Putamen (tissue), 1 donor: ENCODE results near the gene RTL1.

Experiments used
- DNase-seq: peaks from one replicate; pipeline ENCODE4 v3.0.0-alpha.2; 2016; ENCODE audit warnings: low spot score

The RTL1 gene

DNA sequence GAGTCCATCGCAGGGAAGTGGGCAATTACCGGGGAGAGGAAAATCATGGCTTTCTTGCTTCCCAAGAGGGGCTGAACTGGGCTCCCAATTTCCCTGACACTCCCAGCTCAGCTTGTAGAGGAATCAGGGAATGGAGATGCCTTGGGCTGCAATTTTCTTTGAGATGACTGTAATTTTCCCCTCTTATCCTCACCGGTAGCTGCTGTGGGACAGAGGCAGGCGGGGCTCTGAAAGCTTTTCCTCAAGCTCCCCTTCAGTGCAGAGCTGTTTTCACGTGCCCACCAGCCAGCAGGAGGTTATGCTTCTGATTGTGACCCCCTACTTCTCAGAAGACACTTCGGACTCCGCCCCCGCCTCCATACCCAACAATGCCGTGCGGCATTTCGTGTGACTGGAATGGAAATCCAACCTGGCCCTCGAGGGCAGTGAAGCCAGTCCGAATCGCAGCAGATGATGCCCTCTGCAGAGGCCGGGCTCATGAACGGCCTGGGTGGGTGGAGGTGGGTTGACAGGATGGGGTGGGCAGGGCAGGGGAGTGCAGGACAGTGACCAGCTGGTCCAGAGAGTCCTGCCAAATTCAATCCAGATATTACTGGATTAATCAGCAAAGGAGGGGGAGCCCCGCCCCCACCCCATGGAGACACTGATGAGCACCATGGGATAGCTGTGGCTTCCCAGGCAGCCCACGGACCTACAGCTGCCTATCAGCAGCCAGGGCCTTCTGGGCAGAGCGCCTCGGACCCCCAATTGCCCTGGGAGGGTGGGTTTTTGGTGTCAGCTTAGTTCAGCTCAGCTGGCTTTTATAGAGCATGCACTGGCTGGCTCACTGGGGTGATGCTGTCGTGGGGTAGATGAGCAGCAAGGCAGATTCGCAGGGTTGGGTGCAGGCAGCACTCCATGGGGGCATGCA is 37.6 kb downstream of the RTL1 start:
- DNase-seq = no peak

DNA sequence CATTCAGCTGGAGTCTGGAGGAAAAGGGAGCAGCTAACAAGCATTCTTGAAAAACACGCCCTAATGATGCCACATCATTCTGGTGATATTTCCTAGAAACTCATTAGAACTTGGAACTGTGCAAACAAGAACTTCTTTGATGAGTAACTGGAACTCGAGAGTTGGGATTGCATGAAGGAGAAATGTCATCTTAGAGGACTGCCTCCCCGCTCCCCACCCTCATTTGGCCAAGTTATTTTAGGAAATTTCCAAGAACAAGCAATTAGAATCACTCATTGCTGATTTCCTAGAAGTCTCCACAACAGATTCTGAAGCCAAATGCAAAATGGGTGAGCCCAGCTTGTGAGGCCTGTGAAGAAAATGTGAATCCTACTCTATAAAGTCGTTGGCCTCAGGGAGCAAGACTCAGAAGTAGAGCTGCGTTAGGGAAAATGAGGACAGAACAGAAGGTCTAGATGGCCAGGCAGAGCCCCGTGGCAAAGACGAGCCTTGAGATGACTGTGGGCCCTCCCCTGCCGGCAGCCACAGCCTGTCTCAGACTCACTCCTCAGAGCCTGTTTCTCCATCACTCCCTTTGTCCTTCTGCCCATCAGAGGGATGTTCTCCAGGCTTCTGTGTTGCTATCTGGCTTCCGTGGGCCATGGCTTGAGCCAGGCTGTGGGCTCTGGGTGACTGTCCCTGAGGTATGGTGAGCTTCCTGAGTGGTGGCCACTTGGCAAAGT is 38.4 kb downstream of the RTL1 start:
- no peak for DNase-seq

DNA sequence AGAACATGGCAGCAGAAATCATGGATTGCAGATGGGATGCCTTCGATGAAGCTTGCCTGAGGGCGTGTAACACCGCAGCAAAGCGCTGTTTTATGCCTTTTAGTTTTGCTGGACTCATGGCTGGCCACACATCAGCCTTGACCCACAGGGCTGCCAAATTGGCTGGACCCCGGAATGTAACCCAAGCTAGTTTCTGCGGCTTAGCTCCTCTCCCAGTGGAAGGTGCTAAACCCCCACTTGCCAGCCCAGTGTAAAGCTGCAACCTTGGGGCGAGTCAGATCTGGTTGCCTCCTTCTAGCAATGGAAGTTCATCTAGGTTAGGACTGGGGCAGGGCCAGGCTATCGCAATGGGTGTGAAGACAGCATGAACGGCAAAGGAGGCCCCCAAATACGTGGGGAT is 39.3 kb downstream of the RTL1 start:
- no peak for DNase-seq

DNA sequence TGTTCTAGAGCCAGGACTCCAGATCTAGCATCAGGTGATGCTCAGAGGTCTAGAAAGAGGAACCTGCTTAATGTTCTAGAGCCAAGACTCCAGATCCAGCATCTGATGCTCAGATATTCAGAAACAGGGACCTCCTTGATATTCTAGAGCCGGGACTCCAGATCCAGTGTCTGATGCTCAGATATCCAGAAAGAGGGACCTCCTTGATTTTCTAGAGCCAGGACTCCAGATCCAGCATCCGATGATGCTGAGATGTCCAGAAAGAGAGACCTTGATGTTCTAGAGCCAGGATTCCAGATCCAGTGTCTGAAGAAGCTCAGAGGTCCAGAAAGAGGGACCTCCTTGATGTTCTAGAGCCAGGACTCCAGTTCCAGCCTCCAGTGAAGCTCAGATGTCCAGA is 40.7 kb downstream of the RTL1 start:
- DNase-seq = no peak

DNA sequence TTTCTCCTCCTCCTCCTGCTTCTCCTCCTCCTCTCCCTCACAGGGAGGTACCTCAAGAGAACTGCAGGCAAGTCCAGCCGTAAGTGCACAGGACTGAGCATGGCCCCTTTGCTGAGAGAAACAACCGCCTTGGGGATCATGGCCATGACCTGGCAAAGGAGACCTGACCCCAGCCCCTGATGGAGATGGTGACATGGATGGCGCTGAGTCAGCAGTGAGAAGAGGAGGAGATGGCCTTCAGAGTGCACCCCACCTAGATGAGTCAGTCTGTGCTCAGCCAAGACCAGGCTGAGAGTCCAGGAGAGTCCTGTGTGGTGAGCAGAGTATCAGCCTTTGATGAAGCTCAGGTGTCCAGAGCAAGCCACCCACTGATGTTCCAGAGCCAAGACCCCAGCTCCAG is 41.2 kb downstream of the RTL1 start:
- no peak for DNase-seq

DNA sequence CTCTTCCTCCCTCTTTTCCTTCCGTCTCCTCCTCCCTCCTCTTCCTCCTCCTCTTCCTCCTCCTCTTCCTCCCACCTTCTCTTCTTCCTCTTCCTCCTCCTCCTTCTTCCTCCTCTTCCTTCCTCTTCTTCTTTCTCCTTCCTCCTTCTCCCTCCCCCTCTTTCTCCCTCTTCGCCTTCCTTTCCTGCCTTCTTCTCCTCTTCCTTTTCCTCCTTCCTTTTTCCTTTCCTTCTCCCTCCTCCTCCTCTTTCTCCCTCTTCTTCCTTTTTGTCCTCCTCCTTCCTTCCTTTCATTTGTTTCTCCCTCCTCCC is 41.6 kb downstream of the RTL1 start:
- DNase-seq = no peak

DNA sequence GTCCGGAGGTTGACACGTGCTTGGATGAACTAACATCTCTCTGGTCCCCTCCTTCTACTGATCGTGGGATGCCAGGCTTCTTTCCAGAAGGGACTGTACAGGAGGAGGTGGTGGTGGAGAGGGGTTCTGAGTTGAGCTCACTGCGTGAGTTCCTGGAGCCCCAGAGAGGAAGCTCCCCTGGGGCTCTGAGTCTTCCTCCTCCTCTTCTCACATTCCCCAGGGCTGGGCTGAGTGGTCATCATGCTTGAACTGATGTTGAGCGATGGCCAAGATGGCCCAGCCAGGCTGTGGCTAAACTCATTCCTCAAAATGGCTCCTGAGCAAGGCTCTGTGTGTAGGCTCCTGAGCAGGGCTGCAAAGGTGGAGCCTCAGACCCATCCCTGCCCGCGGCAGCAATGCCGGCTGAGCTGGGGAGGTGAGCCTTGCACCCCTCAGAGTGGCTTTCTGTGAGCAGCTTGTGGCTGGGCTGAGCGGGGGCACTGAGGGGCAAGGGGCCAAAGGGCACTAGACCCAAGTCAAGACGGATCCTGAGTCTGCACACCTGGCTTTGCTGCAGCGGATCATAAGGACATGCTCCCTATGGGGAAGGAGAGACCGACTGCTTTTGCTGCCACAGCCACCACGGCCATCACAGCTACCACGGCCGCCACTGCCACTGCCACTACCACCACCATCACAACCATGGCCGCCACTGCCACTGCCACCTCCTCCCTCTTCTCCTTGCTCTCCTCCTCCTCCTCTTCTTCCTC is 42.2 kb downstream of the RTL1 start:
- DNase-seq = no peak

DNA sequence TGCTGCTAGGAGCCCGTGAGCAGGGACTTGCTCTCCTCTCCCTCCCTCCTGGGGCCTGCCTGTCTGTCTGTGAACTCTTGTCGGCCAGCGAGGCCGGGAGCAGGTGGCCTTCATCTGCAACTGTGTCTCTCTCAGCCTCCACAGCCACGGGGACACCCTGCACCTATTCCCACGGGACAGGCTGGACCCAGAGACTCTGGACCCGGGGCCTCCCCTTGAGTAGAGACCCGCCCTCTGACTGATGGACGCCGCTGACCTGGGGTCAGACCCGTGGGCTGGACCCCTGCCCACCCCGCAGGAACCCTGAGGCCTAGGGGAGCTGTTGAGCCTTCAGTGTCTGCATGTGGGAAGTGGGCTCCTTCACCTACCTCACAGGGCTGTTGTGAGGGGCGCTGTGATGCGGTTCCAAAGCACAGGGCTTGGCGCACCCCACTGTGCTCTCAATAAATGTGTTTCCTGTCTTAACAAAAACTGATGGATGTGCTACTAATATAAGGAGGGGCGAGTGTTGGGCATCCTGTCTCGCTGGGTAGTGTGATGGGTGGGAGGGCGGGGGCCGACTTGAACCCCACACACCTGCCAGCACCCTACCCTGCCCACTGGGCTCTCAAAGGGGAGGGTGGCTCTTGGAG is 42.9 kb downstream of the RTL1 start:
- no peak for DNase-seq

DNA sequence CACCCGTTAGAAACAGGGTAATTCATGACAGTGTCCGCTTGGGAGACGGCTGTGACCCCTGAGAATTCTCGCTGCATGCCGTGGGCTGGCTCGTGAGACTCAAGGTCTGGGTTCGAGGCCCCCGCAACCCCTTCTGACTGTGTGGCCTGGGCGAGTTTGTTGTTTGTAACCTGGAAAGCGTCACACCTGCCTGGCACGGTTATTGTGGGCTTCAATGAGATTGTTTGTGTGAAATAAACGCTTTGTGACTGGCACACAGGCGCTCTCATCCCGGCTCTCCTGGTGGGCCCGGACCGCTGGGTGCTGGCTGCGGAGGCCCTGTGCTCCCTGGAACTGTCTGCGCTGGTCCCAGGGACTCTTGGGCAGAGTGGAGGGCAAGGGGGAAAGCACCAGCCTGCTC is 43.7 kb downstream of the RTL1 start:
- no peak for DNase-seq

DNA sequence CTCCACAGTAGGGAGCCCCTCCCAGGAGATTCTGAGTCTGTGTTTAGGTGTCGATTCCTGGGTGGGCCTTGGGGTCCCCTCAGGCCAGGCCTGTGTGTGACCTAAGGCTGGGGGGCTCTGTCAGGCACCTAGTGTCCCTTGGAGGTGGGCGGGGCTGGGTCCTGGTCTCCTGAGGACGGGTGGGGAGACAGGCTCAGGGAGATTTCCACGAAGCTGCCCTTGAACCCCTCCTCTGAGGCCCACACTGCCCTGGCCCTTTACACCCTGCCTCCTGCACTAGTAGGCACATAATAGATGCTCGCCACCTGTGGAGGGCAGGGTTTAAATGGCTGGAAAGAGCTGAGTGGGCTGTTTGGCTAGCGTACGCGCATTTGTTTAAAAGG is 44.7 kb downstream of the RTL1 start:
- no peak for DNase-seq

DNA sequence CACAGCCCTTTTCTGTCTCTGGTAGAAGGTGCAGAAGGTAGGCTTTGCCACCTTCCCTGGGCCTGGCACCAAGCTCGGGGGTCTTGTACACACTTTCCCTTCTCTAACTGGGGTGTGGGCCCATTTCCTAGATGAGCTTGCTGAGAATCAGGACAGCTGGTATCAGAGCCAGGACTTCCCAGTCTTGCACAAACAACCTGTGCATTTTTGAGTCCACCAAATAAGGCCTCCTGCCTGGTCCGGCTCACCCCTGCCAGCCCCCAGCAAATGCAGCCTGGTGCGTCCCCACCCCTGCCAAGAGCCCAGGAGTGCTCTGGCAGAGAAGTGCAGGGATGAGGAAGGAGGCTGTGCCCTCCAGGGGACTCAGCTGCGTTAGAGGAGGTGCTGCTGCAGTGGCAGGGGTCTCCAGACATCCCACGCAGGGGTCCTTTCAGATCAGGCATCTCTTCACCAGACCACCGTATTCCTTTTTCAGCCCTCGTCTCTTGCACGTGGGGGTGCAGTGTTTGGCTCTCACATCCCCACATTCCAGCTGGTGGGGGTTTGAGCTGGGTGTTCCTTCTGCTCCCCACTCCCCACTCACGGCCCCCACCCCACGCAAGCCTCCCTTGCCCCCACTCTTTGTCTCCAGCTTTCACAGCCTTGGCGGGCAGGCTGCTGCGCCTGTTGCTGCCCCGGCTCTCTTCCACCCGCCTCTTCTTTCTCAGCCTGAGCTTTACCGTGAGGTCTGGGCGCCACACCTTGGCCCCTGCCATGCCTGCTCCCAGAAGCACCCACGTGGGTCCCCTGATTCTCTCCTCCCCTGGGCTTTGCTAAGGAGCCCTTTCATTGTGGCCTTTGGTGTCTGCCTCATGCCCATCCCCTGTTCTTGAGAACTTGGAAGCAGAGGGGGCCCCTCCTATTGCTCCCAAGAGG is 45.3 kb downstream of the RTL1 start:
- no peak for DNase-seq

DNA sequence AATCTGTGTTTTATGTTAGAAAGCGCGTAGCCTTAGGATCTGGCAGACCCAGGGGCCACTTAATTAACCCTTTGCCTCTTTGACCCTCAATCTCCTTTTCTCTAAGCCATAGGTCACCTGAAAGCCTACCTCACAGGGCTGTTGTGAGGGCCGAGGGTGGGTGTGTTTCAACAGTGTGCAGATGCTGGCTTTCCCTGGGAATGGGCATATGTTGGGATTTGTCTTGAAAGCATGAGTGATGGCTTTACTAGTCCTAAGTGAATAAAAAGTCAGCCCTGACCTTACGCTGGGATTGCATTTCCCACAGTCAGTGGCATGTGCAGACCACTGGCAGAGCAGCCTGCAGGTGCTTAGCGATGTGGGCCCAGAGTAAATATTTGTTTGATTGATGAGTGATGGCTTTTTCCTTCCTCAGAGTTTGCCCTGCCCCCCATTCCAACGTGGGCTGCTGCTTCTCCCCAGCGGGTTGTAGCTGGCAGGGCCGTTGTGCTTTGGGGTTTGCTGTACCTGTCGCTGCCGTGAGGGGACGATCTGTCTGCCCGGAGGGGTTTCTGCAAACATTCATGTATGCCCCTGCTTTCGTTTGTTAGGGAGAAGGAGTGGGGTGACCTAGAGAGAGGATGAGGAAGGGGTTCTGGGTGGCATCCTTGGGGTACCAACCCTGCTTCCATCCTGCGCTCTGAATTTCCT is 46.1 kb downstream of the RTL1 start:
- no peak for DNase-seq

DNA sequence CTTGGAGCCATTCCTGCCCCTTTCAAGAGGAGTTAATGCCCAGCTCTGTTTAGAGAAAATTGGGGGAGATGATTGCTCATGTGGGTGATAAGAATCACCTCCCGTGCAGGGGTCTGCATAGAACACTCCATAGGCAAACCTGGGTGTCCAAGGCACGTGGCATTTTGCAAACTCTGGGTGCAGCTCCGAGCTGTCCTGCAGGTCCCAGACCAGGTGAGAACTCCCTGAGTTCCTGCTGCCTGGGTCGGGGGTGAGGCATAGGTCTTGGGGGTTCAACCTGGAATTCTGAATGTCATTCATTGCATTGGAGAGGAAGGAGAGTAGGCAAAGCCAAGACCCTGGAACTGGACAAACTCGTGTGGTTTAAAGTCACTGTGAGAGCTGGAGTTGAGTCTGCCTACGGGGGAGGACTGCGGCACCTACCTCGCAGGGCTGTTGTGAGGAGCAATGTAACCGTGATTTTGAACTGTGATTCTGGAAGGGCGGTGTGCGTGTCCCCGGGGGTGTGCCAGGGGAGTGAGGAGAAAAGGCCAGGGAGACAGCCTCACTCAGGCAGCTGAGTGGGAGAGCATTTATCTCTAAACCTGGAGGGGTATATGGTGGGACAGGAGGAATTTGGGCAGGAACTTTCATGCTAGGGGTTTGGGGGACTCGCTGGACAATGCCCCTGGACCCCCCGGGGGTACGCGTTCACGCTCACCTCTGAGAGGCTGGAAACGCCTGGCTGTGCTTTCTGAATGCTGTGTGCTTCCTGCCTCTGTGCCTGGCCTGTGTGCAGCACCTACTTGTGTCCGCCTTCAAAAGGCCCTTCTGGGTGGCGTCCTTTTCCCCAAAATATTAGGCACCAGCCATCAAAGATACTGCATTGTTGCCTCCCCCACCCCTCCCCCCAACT is 47.2 kb downstream of the RTL1 start:
- no peak for DNase-seq

DNA sequence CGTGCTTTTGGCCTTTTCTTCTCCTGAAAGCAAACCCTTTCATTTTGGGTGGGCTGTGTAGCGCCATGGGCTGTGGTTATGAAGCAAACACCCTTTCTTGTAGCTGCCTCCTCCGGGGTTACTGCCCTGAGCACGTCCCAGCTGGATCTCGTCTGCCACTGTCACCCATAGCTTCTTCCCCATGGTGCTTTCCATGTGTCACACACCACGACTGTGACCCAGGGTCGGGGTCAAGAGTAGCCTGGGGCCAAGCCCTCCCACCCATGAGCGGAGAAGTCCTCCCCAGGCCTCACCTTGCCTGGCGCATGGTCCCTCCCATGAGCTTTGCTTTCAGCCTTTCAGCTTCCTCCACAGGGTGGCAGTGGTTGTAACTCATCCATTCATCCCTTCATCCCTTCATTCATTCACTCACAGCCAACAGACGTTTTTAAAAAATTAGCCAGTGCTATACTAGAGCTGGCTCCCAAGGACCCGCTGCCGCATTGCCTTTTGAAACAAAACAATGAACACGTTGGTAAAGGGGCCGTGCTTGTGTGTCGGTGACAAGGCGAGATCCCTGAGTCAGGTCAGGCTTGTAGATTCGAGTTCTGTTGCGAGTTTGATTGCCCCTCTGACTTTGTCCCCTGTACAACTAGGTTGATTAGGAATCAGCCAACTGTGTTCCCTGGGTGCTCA is 48.1 kb downstream of the RTL1 start:
- DNase-seq = no peak

DNA sequence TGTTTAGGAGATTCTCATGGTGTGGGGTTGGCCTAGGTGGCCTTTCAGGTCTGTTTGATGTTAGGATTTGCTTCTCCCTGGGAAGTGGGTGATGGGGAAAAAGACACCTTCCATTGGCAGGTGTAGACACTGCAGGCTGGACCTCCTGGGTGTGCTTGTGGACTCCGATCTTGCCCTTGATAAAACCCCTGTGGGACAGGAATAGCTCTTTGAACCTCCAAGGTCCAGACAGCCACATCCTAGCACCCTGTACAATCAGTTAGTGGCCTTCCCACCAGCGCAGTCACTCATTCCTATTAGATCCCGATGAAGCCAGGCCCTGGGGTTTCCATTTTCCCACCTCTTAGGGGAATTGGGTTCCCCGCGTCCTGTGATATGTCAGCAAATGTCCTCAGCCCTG is 49.1 kb downstream of the RTL1 start:
- no peak for DNase-seq

DNA sequence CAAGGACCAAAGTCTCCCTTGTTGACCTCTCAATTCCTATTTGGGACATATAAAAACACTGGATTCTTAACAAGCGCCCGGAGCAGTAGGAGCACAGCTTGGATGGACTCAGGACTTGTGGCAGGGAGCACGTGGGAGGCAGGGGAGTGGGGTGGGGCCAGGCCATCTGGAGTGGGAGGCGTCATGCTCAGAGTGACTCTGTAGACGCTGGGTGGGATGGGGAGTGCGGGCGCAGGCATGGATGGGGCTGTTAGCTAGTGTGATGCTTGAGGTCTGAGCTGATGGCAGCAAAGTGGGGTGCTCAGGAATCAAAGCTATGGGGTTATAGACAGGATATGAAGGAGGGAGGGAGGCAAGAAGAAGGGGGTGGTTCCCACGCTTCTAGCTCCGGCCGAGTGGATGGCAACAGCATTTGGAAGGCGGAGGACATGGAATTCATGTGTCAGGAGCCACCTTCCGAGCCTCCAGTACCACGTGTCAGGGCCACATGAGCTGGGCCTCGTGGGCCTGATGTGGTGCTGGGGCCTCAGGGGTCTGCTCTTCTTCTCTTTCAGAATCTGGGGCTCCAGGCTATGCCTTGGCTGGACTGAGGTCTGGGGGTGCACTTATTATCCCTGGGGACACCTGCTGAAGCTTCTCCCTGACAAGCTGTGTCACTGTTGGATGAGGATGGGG is 51.4 kb downstream of the RTL1 start:
- DNase-seq = no peak

DNA sequence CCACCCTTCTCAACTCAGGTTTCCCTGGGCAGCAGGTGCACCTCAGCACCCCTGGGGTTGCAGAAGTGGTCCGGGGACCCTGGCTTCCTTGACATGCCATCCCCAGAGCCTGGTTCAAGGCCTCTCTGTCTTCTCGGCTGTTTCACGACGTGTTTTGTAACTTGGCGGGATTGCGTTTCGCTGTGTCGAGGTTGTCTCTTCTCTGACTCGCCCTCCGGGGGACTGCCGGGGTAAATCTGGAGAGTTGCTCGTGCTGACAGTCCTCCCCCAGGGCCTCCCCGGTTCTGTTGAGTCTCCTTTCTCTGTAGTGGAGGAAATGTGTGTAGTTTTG is 52.0 kb downstream of the RTL1 start:
- no peak for DNase-seq

DNA sequence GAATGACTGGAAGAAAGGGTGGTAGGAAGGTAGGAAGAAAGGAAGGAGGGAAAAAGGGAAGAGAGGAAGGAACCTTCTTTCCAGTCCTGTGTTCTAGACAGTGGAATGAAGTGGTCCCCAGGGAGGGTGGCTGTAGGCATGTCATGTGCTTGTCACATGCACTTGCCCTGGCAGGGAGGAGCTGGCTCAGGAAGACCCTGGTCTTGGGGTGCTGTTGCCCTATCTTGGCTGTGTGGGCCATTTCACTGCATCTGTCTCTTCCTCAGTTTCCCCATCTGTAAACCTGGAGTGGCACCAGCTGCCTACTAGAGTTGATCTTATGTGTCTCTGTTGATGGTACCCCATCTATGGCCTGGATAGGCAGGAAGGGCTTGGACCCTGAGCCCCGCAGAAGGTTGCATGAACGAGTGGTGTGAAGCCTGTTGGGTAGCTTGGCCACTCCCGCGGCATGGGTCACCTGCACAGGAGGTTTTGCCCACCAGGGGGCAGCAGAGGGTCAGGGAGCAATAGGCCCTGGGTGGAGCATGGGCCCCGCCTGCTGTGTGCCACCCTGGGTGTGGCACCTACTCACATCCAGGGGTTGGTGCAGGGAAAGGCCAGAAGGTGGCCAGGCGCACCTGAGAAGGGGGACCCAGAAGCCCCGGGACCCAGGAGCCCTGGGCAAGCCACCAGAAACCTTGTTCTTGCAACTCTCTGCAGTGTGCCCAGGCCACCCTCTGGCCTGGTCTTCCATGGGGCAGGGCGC is 52.5 kb downstream of the RTL1 start:
- no peak for DNase-seq
